Activated naive CD4-positive, alpha-beta T cell treated with anti-CD3 and anti-CD28 coated beads, Interleukin-2, amount 50 U/mL, for 72 hours (primary cell): ENCODE data around the gene FZD4. TPM values are rescaled to one million over a fixed set of nuclear protein-coding genes. Genes with fewer than 3 reads are reported as not detected.
"Not testable (repeated sequence)": the region's sequence is repeated elsewhere in the genome, so short reads cannot be mapped to it uniquely, and the experiment has no call there.

ENCODE experiments used
- ATAC-seq, 2 donors: fragments of 150-1000 bp; cut with Tn5 transposase; 2 replicates each; pipeline ENCODE4 v1.10.0; 2021; ENCODE audit warnings: mild to moderate bottlenecking in 2 of 2, moderate library complexity in 2 of 2
- DNase-seq, 2 donors: peaks; one replicate each; pipeline ENCODE4 v3.0.0; 2021 to 2022; ENCODE audit warnings: low spot score in 2 of 2
- H3K27ac Mint-ChIP-seq, 2 donors: one replicate each; pipeline ENCODE4 v1.8.0; 2022; ENCODE audit warnings: mild to moderate bottlenecking in 2 of 2, mixed read lengths in 2 of 2
- H3K36me3 Mint-ChIP-seq, 2 donors: one replicate each; pipeline ENCODE4 v1.8.0; 2022; ENCODE audit warnings: mixed read lengths in 2 of 2
- H3K9me3 Mint-ChIP-seq, 2 donors: one replicate each; pipeline ENCODE4 v1.8.0; 2022; ENCODE audit warnings: mixed read lengths in 2 of 2
- total RNA-seq, 2 donors: library from RNA; stranded (reverse); gene quantifications; one replicate each; pipeline ENCODE4 v1.2.3, GENCODE V29; 2022

The FZD4 gene
- total RNA-seq, 2 donors from 2014 or later = 0.05 to 0.16 TPM

DNA sequence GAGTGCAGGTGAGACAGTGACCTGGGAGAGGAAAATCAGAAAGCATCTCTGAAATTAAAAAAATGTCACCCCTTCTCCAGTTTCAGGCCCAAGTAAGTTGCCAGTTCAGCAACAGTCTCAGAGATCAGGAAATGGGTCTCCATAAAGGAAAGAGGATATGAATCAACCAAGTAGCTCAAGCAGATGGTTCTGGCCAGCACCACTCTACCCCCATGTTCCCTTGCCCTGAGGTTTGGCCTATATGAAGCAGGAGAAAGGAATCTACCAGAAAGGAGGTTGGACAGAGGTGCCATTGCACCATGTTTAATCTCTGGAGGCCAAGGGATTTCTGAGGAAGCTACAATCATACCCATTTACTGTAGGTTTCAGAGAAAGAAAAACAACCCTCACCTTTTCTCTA lies 7.7 kb downstream of the FZD4 start:
- Mint-ChIP-seq H3K27ac (no peak overlapping the region), H3K9me3 (no peaks in the 10 kb centered on the region), H3K36me3 (no peaks in the 10 kb centered on the region)
- no peak for ATAC-seq
- no peak for DNase-seq

DNA sequence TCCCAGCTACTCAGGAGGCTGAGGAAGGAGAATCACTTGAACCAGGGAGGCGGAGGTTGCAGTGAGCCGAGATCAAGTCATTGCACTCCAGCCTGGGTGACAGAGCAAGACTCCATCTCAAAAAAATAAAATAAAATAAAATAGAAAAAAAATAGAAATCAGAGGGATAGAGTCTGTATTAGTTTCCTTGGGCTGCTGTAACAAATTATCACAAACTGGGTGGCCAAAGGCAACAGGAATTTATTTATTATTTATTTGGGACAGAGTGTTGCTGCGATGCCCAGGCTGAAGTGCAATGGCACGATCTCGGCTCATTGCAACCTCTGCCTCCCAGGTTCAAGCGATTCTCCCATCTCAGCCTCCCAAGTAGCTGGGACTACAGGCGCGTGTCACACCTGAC lies 11.7 kb downstream of the FZD4 start:
- not testable (repeated sequence) for ATAC-seq, H3K36me3 Mint-ChIP-seq, DNase-seq, H3K27ac Mint-ChIP-seq, H3K9me3 Mint-ChIP-seq

DNA sequence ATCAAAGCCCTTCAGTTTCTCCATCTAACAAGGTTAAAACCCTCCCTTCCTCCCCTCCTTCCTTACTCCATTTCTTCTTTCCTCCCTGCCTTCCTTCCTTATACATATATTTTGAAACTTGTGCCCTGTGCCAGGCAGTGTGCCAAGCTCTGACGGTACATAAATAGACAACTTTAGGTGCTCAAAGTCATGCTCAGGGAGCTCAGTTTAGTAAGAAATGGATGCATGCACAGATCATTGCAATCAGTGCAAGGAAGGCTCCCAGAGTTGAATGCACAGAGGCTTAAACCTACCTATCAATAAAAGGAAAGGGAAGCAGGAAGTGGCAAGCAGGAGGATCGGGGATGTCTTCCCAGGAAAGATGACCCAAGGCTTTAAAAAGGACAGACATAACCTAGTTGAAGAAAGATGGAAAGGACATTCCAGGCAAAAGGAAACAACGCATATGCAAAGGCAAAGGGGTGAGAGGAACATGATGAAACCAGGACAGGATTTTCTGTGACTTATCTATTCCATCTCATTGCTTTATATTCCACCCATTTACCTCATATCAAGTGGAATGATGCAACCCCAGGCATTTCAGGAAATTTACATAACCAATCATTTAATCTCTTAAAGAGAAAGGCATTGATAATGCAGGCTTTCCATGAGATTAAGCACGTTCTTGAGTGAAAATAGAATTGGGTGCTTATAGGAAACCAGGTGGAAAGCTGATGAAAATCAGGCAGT lies 13.2 kb downstream of the FZD4 start:
- no peaks in the 10 kb centered on the region for H3K9me3 Mint-ChIP-seq
- DNase-seq (no peak), ATAC-seq (no peak)
- H3K27ac Mint-ChIP-seq = no peak overlapping the region
- H3K36me3 Mint-ChIP-seq = no peaks in the 10 kb centered on the region

DNA sequence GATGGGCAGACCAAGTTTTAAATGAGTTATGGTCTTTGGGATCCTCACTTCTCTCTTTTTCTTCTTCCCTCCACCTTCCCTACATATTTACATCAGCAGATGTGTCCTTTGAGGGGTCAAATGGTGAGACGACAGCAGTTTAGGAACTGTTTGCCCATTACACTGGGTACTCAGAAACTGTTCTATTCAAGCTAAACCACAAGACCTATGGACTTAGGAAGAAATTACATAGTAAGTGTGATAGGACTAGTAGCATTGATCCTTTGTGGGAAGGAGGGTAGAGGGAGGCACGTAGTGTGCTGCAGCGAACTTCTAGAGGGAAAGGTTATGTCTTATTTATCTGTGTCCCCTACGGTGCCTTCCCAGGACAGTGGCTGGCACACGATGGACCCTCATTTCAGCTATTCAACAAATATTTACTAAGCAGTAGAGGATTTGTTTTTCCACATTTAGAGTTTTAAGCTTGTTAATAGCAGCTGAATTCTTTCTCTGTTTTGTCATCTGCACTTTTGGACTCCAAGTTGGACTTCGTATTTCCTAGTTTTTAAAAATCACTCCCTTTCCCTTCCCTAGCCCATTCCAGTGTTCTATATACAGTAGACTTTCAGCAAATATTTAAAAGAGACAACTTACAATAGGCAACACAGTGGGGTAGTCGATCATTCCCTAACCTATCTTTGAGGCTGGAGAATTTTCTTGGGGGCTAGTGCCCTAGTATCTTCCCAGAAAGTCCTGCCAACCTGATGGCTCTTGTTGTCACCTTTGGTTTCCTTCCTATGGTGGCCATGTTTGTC lies 13.9 kb downstream of the FZD4 start:
- no peaks in the 10 kb centered on the region for H3K36me3 Mint-ChIP-seq
- DNase-seq (no peak), ATAC-seq (no peak)
- H3K27ac Mint-ChIP-seq = no peak overlapping the region
- no peaks in the 10 kb centered on the region for H3K9me3 Mint-ChIP-seq

DNA sequence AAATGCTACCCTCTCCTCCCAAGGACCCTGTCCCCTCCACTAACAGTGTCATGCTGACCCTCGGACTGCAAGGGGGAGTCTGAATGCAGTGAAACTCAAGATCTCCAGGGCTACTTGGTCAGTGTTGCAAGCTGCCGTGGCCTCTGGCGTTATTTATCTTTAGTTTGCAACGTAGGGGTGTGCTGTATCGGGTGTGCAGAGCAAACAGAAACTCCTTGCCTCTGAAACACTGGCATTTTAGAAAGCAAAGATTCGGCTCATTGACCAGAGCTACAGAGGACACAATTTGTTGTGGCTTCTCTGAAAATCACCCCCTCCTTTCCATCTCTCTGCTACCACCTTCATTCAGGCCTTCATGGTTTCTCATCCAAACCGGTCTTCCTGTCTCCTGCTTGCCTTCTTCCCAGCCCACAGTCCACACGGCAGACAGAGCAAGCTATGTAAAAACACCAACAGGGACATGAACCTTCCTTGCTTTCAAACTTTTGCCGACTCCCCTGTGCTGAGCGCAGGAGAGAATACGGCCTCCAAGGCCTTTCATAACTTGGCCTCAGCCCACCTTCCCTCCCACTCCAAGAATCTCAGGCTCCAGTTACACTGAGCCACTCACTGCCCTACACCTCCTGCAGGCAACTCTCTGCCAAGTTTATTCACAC lies 14.9 kb downstream of the FZD4 start:
- ATAC-seq (no peak), DNase-seq (no peak)
- H3K27ac Mint-ChIP-seq = no peak overlapping the region
- H3K9me3 Mint-ChIP-seq = no peaks in the 10 kb centered on the region
- no peaks in the 10 kb centered on the region for H3K36me3 Mint-ChIP-seq

DNA sequence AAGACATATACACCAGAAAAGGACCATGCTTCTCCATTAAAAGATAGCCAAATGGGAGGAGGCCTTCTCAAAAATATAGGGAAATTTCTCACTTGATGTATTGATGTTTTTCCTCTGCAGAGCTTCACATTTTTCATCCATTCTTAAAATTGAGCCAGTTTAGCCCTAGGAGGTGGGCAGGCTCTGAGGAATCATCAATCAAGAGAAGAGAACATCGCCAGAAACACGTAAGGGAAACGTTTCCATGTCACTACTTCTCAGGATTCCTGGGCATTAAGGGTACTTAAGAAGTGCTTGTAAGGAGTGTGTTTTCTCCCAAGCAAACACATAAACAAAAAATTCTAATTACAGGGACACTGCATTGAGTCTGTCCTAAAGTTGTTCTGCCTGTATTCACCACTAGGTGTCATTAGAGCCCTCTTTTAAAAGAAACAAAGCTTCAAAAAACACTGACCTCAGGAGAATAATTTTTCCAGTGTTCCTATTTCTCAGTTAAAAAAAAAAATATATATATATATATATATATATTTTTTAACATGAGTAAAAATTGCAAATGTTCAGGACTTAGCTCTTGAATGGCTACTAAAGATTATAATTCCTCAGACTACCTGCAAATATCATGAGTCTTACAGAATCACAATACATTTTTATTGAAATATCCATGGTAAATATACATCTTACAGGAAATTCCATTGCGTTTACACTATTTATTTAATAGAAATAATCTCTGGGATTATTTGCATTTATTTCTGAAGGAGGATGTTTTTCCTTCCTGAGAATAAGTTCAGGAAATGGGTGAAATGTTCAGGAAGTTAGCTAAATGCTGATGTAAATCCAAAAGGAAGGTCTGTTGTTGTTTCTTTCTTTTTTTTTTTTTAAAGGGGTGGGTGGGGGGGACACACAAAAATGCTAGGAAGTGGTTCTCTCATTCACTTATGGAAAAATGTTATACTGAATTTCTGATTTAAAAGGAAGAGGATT lies 16.0 kb downstream of the FZD4 start:
- no peak for DNase-seq
- no peaks in the 10 kb centered on the region for H3K9me3 Mint-ChIP-seq
- ATAC-seq = peak in 1 of 2 donors; percentile 44
- no peaks in the 10 kb centered on the region for H3K36me3 Mint-ChIP-seq
- H3K27ac Mint-ChIP-seq = no peak overlapping the region

DNA sequence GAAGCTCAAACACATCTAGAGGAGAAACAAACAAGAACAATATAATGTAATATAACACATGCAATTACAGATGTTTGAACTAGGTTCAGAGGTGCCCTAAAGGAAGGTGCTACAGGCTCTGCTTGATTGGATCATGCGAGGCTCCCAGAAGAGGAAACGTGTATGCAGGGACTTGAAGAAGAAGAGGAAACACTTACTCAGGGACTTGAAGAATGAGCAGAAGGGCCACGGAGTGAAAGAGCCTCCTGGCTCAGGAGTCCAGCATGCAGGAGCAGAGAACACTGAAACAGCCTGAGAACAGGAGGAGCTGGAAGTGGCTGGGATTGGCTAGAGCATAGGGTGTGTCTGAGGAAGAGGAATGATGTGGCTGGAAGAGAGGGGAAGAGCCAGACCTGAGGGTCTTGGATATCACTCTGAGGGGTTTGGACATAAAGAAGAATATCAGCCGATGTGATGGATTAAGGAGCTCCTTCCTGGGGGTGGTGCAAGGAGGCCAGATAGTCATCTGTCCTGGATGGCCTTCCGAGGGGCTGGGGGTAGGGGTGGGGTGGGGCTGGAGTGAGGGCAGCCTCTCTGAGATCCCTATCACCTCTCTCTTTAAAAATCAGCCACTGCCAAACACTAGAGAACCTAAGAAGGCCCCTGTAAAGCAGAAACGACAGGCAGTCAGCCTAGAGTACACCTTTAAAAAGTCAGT lies 16.8 kb downstream of the FZD4 start:
- ATAC-seq (no peak), DNase-seq (no peak)
- Mint-ChIP-seq H3K36me3 (no peaks in the 10 kb centered on the region), H3K9me3 (no peaks in the 10 kb centered on the region), H3K27ac (no peak overlapping the region)

DNA sequence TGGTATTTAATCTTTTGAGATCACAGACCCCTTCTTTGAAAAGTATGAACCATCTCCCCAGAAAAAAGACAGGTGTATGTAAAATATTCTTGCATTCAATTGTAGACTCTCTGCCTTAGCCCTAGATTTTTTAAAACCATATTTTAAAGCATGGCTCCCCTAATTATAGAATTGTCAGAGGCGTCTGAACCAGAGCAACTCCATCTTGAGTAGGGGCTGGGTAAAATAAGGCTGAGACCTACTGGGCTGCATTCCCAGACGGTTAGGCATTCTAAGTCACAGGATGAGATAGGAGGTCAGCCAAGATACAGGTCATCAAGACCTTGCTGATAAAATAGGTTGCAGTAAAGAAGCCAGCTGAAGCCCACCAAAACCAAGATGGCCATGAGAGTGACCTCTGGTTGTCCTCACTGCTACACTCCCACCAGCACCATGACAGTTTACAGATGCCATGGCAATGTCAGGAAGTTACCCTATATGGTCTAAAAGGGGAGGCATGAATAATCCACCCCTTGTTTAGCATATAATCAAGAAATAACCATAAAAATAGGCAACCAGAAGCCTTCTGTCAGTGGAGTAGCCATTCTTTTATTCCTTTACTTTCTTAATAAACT lies 17.9 kb downstream of the FZD4 start:
- not testable (repeated sequence) for H3K36me3 Mint-ChIP-seq, H3K9me3 Mint-ChIP-seq, ATAC-seq, H3K27ac Mint-ChIP-seq, DNase-seq

DNA sequence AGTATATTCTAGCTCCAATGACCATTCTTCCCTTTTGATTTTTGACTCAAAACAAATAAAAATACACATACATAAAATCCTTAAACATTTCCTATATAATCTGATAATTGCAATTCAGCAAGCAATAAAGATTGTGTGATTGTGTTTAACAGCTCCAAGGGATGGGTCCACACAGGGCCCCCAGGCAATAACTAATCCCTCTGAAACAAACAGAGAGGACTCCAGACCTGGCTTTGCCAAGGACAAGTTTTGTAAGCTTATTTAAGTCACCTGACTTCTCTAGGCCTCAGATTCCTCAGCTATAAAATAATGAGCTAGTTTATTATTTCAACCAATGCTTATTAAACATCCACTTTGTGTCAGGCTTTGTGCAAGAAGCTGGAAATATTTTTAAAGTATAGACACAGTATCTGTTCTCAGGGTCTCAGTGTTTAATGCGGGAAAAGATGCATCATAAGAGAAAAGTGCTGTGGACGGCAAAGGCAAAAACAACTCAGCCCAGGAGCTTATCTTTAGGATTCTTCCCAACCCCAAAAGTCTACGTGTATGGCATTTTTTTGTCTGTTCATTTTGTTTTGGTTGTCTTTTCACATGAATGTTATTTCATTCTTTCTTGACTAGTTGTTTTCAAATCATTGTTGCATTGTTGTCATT lies 20.1 kb downstream of the FZD4 start:
- H3K9me3 Mint-ChIP-seq = no peaks in the 10 kb centered on the region
- ATAC-seq = no peak
- DNase-seq = no peak
- H3K27ac Mint-ChIP-seq = no peak overlapping the region
- H3K36me3 Mint-ChIP-seq = no peaks in the 10 kb centered on the region

DNA sequence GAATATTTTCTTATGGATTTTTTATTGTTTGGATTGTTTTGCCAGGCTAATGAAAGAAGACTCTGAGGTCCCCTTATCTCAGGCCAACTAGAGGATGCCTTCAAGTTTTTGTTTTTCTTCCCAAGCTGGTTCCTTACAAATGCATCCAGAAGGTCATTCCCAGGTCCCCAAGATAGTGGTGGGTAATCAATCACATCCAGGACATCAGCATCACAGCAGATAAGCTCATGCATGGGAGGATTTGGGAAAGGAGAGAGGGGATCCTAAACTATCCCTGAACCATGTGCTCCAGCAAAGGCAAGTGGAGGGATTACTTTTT lies 20.7 kb downstream of the FZD4 start:
- no peak for DNase-seq
- no peaks in the 10 kb centered on the region for H3K9me3 Mint-ChIP-seq
- no peaks in the 10 kb centered on the region for H3K36me3 Mint-ChIP-seq
- peak overlapping the region in 1 of 2 donors; percentile 64 for H3K27ac Mint-ChIP-seq
- no peak for ATAC-seq

DNA sequence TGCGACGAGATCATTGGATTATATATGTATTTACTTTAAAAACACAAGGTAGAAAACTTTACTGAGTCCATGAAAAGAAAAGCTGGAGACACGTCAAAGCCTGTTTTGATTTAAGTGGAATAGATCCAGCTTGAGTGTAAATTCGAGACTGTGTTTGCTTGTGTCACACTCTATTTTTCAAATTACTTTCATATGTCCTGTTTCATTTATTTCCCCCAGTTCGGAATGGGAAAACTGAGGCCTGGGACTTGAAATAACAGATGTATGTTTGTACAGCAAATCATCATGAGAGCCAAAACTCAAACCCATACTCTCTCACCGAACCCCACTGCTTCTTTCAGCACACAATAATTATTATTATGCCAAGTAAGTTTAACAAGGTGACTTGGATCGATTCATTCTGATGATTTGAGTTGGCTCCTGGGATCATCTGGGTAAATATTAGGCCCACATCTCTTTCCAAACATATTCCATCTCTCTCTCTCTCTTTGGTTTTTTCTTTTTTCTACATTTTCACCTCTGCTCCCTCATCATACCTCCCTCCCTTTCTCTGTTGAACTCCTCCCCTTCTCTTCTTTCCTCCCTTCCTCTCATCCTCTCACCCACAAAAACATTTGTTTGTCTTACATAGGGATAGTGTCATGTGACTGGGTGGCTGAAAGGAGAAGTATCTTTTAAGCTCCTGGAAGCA lies 21.2 kb downstream of the FZD4 start:
- ATAC-seq (no peak), DNase-seq (no peak)
- Mint-ChIP-seq H3K27ac (peak overlapping the region in 1 of 2 donors; percentile 64), H3K9me3 (no peaks in the 10 kb centered on the region), H3K36me3 (no peaks in the 10 kb centered on the region)

DNA sequence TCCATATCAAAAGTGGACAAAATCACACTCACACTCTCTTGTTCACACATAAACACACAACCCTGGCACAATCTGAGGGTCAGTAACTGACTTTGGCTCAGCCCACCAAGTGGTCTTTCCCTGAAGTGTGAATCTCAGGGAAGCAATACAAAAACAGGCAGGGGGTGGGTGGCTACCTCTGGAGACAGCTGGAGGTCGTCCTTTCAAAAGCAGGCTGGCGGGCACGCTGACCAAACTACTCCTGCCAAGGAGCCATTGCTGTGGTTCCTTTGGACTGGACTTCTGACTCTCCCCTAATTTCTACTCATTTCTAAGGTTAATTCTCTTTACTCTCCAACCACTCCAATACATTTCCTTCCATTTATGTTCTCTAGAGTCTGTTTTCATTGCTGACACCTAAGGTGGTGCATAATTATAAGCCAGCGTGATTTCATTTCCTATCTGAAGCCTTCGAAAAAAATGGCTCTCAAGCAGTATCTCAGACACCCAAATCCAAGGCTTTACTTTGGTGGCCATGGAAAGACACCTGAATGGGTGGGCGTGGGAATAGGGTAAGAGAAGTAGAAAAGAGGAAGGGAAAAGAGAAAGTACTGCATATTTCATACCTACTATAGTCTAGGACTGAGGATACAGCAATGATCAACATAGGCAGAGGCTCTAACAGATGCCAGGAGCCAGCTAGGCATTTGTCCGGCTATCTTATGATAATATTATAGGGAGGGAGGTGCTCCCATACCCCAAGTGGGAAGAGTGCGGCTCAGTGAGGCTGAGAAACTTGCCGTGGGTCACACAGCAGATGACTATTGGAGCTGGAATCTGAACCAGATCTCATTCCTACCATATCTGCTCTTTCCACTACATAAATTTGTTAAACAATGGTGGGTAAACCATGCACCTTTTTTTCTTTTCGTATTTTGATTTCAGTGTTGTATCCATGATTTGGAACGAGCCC lies 22.0 kb downstream of the FZD4 start:
- no peak for ATAC-seq
- no peak overlapping the region for H3K27ac Mint-ChIP-seq

DNA sequence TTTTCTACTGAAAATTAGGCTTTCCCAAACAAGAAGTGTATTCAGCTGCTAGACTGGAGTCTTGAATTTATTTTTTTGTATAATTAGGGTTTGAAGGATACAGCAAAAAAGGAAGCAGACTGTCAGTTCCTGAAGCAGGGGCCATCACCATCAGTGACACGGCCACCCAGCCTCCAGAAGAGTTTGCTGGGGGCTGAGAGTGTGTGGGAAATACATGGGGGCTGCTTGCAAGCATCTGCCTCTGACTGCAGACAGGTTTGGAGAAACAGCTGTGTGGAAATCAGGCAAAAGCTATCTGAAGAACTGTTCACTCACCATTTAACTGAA lies 23.0 kb downstream of the FZD4 start:
- H3K27ac Mint-ChIP-seq = no peak overlapping the region
- H3K36me3 Mint-ChIP-seq = no peaks in the 10 kb centered on the region
- no peak for ATAC-seq
- no peaks in the 10 kb centered on the region for H3K9me3 Mint-ChIP-seq
- DNase-seq = no peak

More for the DNA sequence above, 22.0 kb downstream of the FZD4 start:
- no peaks in the 10 kb centered on the region for H3K9me3 Mint-ChIP-seq
- no peak for DNase-seq
- H3K36me3 Mint-ChIP-seq = no peaks in the 10 kb centered on the region
